Measurements from ENCODE around the gene HSPA5.

HSPA5 gene

DNA sequence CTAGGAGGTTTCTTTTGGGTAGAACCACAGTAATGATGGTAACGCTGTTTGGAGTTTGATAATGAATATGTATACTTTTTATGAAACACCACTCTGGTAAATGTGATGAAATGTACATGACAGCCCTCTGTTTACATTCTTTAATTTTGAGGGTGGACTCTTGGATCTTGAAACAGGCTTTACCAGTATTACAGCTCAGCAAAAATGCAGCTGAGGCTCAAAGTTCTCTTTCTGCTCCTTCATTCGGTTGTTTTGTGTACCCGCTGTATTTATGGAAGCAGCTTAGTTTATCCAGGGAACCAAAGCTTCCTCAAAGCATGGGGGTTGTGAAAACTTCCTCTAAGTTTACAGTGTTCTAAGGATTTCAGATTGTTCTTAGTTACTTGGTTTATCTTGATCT lies 31.6 kb upstream of the HSPA5 start:
- Histone ChIP-seq H3K27ac (replicated peaks) (0 out of 2 replicates have a peak overlapping the region, but pooled peaks have one; percentile 4), H3K27me3 (ENCODE audit: insufficient read depth, poor library complexity, severe bottlenecking) (no peaks in the 10 kb centered on the region), H3K4me3 (replicated peaks; ENCODE audit: insufficient read depth, low read length) (no peak overlapping the region)
- no peak for DNase-seq (ENCODE audit: low read depth in 1 of 2, low spot score in 1 of 2)
- TF ChIP-seq POLR2AphosphoS5 (IDR thresholded peaks at IDR 0.05; ENCODE audit: low read depth) = no peak
- TF ChIP-seq, protein P1, sequence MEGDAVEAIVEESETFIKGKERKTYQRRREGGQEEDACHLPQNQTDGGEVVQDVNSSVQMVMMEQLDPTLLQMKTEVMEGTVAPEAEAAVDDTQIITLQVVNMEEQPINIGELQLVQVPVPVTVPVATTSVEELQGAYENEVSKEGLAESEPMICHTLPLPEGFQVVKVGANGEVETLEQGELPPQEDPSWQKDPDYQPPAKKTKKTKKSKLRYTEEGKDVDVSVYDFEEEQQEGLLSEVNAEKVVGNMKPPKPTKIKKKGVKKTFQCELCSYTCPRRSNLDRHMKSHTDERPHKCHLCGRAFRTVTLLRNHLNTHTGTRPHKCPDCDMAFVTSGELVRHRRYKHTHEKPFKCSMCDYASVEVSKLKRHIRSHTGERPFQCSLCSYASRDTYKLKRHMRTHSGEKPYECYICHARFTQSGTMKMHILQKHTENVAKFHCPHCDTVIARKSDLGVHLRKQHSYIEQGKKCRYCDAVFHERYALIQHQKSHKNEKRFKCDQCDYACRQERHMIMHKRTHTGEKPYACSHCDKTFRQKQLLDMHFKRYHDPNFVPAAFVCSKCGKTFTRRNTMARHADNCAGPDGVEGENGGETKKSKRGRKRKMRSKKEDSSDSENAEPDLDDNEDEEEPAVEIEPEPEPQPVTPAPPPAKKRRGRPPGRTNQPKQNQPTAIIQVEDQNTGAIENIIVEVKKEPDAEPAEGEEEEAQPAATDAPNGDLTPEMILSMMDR (IDR thresholded peaks at IDR 0.05; ENCODE audit: insufficient read depth, low read length) = no peak
- no peak for TF ChIP-seq SPI1 (IDR thresholded peaks at IDR 0.05; ENCODE audit: borderline replicate concordance, low read depth)
- no peak for TF ChIP-seq GABPA (IDR thresholded peaks at IDR 0.05; ENCODE audit: low read depth)
- TF ChIP-seq, protein P2, sequence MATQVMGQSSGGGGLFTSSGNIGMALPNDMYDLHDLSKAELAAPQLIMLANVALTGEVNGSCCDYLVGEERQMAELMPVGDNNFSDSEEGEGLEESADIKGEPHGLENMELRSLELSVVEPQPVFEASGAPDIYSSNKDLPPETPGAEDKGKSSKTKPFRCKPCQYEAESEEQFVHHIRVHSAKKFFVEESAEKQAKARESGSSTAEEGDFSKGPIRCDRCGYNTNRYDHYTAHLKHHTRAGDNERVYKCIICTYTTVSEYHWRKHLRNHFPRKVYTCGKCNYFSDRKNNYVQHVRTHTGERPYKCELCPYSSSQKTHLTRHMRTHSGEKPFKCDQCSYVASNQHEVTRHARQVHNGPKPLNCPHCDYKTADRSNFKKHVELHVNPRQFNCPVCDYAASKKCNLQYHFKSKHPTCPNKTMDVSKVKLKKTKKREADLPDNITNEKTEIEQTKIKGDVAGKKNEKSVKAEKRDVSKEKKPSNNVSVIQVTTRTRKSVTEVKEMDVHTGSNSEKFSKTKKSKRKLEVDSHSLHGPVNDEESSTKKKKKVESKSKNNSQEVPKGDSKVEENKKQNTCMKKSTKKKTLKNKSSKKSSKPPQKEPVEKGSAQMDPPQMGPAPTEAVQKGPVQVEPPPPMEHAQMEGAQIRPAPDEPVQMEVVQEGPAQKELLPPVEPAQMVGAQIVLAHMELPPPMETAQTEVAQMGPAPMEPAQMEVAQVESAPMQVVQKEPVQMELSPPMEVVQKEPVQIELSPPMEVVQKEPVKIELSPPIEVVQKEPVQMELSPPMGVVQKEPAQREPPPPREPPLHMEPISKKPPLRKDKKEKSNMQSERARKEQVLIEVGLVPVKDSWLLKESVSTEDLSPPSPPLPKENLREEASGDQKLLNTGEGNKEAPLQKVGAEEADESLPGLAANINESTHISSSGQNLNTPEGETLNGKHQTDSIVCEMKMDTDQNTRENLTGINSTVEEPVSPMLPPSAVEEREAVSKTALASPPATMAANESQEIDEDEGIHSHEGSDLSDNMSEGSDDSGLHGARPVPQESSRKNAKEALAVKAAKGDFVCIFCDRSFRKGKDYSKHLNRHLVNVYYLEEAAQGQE (IDR thresholded peaks at IDR 0.05; ENCODE audit: insufficient replicate concordance, low read depth) = no peak

DNA sequence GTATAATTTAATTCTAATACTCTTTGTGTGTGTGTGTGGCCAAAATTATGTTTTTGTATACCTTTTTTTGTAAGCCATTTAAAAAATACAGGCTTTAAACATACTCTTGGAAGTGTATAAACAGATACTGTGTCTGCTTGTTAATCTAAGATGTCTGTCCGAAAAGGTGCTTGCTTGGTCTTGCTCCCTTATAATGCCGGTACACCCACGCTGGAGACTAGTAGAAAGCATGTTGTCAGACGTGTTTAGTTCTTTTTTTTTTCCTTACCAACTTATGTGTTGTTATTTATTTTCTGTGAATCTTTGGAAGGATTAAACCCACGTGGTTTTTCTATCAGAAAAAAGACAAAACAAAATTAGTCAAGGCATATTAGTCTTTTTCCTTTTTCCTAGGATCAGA lies 29.9 kb upstream of the HSPA5 start:
- Histone ChIP-seq H3K27ac (replicated peaks) (no peak overlapping the region), H3K4me3 (replicated peaks; ENCODE audit: insufficient read depth, low read length) (no peak overlapping the region), H3K27me3 (ENCODE audit: insufficient read depth, poor library complexity, severe bottlenecking) (no peaks in the 10 kb centered on the region)
- TF ChIP-seq SPI1 (IDR thresholded peaks at IDR 0.05; ENCODE audit: borderline replicate concordance, low read depth) = no peak
- TF ChIP-seq, protein P2 (IDR thresholded peaks at IDR 0.05; ENCODE audit: insufficient replicate concordance, low read depth) = no peak
- TF ChIP-seq, protein P1 (IDR thresholded peaks at IDR 0.05; ENCODE audit: insufficient read depth, low read length) = no peak
- DNase-seq (ENCODE audit: low read depth in 1 of 2, low spot score in 1 of 2) = no peak

DNA sequence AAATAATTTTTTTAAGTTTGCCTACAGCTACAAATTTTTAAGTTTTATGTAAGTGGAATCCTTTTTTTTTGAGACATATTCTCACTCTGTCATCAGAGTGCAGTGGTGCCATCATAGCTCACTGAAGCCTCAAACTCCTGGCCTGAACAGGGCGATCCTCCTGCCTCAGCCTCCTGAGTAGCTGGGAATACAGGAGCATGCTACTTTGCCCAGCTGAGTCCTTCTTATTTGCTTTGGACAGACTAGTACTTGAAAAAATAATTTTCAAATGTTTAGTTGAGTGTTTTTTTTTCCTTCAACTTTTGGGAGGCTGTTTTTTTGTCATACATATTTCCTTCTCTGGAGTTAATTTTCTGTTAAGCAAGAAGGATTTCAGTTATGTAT lies 27.9 kb upstream of the HSPA5 start:
- TF ChIP-seq, protein P2 (IDR thresholded peaks at IDR 0.05; ENCODE audit: insufficient replicate concordance, low read depth) = no peak
- TF ChIP-seq, protein P1 (IDR thresholded peaks at IDR 0.05; ENCODE audit: insufficient read depth, low read length) = no peak
- TF ChIP-seq POLR2AphosphoS5 (IDR thresholded peaks at IDR 0.05; ENCODE audit: low read depth) (no peak), SPI1 (IDR thresholded peaks at IDR 0.05; ENCODE audit: borderline replicate concordance, low read depth) (no peak), GABPA (IDR thresholded peaks at IDR 0.05; ENCODE audit: low read depth) (no peak)
- no peak for DNase-seq (ENCODE audit: low read depth in 1 of 2, low spot score in 1 of 2)
- Histone ChIP-seq H3K27ac (replicated peaks) (no peak overlapping the region), H3K4me3 (replicated peaks; ENCODE audit: insufficient read depth, low read length) (no peak overlapping the region), H3K27me3 (ENCODE audit: insufficient read depth, poor library complexity, severe bottlenecking) (no peaks in the 10 kb centered on the region)
